H1 (cell line): Measurements from ENCODE around the gene C11orf65. TPM values are rescaled to one million over a fixed set of nuclear protein-coding genes. Genes with fewer than 3 reads are reported as not detected.

Experiments
- CHD7 ChIP-seq: fragments of 300-600 bp; sonication (generic); IDR thresholded peaks from 2 replicates; pipeline ENCODE4 v1.7.1; 2012; ENCODE audit warnings: low read length, moderate library complexity, mild to moderate bottlenecking, inconsistent platforms; ENCODE audit not compliant: insufficient replicate concordance
- JUN ChIP-seq: IDR thresholded peaks from 2 replicates; pipeline ENCODE4 v1.6.1; 2011; ENCODE audit warnings: low read depth, mild to moderate bottlenecking, improper control_type of control experiment, low read length
- RXRA ChIP-seq: IDR thresholded peaks from 2 replicates; pipeline ENCODE4 v1.6.1; 2011; ENCODE audit warnings: low read depth, mild to moderate bottlenecking, low read length, moderate library complexity; ENCODE audit not compliant: insufficient read depth
- YY1 ChIP-seq: IDR thresholded peaks from 2 replicates; pipeline ENCODE4 v1.6.1; 2011; ENCODE audit warnings: low read depth, mild to moderate bottlenecking, low read length
- polyA plus RNA-seq, 7 experiments: library from polyadenylated mRNA; depleted of rRNA in 3 of 7; stranded (reverse) in 5 of 7; unstranded in 2 of 7; fragments of >200 nt in 5 of 7; fragments of 200-250 nt in 2 of 7; gene quantifications; 1 replicate in 5 of 7; 2 replicates in 1 of 7; 4 replicates in 1 of 7; pipeline versions ENCODE4 v1.2.1 to v1.2.3, GENCODE V29; 2011 to 2013; ENCODE audit warnings: missing spikeins in 2 of 7, mixed read lengths in 2 of 7
- total RNA-seq: library from RNA; stranded (reverse); fragmentation: NEBNext Ultra II Directional; extraction: Animal tissue kit (Norgen Biotek cat#: 25700); gene quantifications from 2 replicates; pipeline ENCODE4 v1.2.1, GENCODE V29; 2021

The C11orf65 gene
- total and polyA plus RNA-seq, 2 of the 8 experiments (the other 6 are each of a cell fraction or from before 2014, with no cell fraction given): 0.14 to 0.22 TPM

- no peak for TF ChIP-seq CHD7
- no peak for TF ChIP-seq YY1
- no peak for TF ChIP-seq RXRA
- no peak for TF ChIP-seq JUN
These were observed 74.3 kb downstream of the C11orf65 start (continued) for GRCh38 chr11:108393046-108393445.
